HG02938 (cell line): Measurements from ENCODE around the gene CYTH2.
"Not testable (repeated sequence)": the region's sequence is repeated elsewhere in the genome, so short reads cannot be mapped to it uniquely, and the experiment has no call there.

Source experiments
- ATAC-seq: cut with Tn5 transposase; IDR thresholded peaks from one replicate; pipeline ENCODE4 v1.9.1; 2021; ENCODE audit warnings: mild to moderate bottlenecking, moderate library complexity; ENCODE audit not compliant: unreplicated experiment

Gene CYTH2

GRCh38 chr19:48476176-48476575 lies 7.0 kb downstream of the CYTH2 start:
- ATAC-seq: no peak

GRCh38 chr19:48477067-48477685 lies 8.0 kb downstream of the CYTH2 start:
- no peak for ATAC-seq

GRCh38 chr19:48477698-48478338 lies 8.6 kb downstream of the CYTH2 start:
- ATAC-seq: no peak

GRCh38 chr19:48478339-48479256 lies 9.4 kb downstream of the CYTH2 start:
- ATAC-seq: no peak

GRCh38 chr19:48479686-48480085 lies 10.5 kb downstream of the CYTH2 start:
- ATAC-seq: no peak

GRCh38 chr19:48480183-48480557 lies 11.0 kb downstream of the CYTH2 start:
- no peak for ATAC-seq

GRCh38 chr19:48480558-48481500 lies 11.7 kb downstream of the CYTH2 start:
- no peak for ATAC-seq

- no peak for ATAC-seq
These were observed 12.9 kb downstream of the CYTH2 start for GRCh38 chr19:48481846-48482639.

GRCh38 chr19:48483301-48483700 lies 14.1 kb downstream of the CYTH2 start:
- ATAC-seq: no peak

- no peak for ATAC-seq
These were observed 15.2 kb downstream of the CYTH2 start for GRCh38 chr19:48484247-48484893.

- no peak for ATAC-seq
These were observed 15.9 kb downstream of the CYTH2 start for GRCh38 chr19:48484931-48485612.

- ATAC-seq: not testable (repeated sequence)
These were observed 17.5 kb downstream of the CYTH2 start for GRCh38 chr19:48486706-48487105.

- ATAC-seq: no peak
These were observed 18.4 kb downstream of the CYTH2 start for GRCh38 chr19:48487544-48487943.

GRCh38 chr19:48487948-48488347 lies 18.8 kb downstream of the CYTH2 start:
- no peak for ATAC-seq

- not testable (repeated sequence) for ATAC-seq
These were observed 19.3 kb downstream of the CYTH2 start for GRCh38 chr19:48488478-48488877.

GRCh38 chr19:48489608-48490216 lies 20.5 kb downstream of the CYTH2 start:
- no peak for ATAC-seq

- no peak for ATAC-seq
These were observed 22.0 kb downstream of the CYTH2 start for GRCh38 chr19:48490981-48491792.

- no peak for ATAC-seq
These were observed 22.6 kb downstream of the CYTH2 start for GRCh38 chr19:48491793-48492123.
